WTC11 (cell line): ENCODE measurements around the gene THUMPD1. TPM values are rescaled to one million over a fixed set of nuclear protein-coding genes. Genes with fewer than 3 reads are reported as not detected.

ENCODE experiments used
- ATAC-seq: fragments of 200-7000 bp; cut with Tn5 transposase; 2 replicates; pipeline ENCODE4 v1.10.0; 2021; ENCODE audit warnings: mild to moderate bottlenecking, moderate library complexity
- CTCF ChIA-PET: fragments of 300-600 bp; sonication (Branson Sonifier 250); formaldehyde crosslinking; loops from one replicate; lab custom pipeline; 2021; ENCODE audit warnings: antibody characterized with exemption; lab: Charles Lee
- POLR2A ChIA-PET: fragments of 350-600 bp; sonication (Branson Sonifier 250); formaldehyde crosslinking; loops from one replicate; lab custom pipeline; 2021; ENCODE audit warnings: antibody characterized with exemption; lab: Charles Lee
- DNase-seq: peaks from one replicate; pipeline ENCODE4 v3.0.0; 2021; ENCODE audit warnings: low spot score
- H3K27ac Mint-ChIP-seq: 2 replicates; pipeline ENCODE4 v1.8.0; 2021; ENCODE audit warnings: mixed read lengths
- H3K27me3 Mint-ChIP-seq: 2 replicates; pipeline ENCODE4 v1.8.0; 2021; ENCODE audit warnings: low read depth, mild to moderate bottlenecking, moderate library complexity, mixed read lengths
- H3K36me3 Mint-ChIP-seq: 2 replicates; pipeline ENCODE4 v1.8.0; 2021; ENCODE audit warnings: mixed read lengths
- H3K4me1 Mint-ChIP-seq: 2 replicates; pipeline ENCODE4 v1.8.0; 2022; ENCODE audit warnings: mixed read lengths
- H3K4me3 Mint-ChIP-seq: 2 replicates; pipeline ENCODE4 v1.8.0; 2021; ENCODE audit warnings: mild to moderate bottlenecking, moderate library complexity, mixed read lengths
- H3K9me3 Mint-ChIP-seq: 2 replicates; pipeline ENCODE4 v1.8.0; 2021; ENCODE audit warnings: mixed read lengths
- ATF2 ChIP-seq: sonication (generic); formaldehyde crosslinking; IDR thresholded peaks from 2 replicates; pipeline ENCODE4 v1.8.1; 2022; ENCODE audit warnings: low read depth, missing genetic modification reagents, borderline replicate concordance
- CREM ChIP-seq: sonication (generic); formaldehyde crosslinking; IDR thresholded peaks from 2 replicates; pipeline ENCODE4 v1.8.1; 2022; ENCODE audit warnings: mild to moderate bottlenecking, missing genetic modification reagents, moderate library complexity
- E2F1 ChIP-seq: sonication (generic); formaldehyde crosslinking; IDR thresholded peaks from 2 replicates; pipeline ENCODE4 v1.8.0; 2022; ENCODE audit warnings: mild to moderate bottlenecking, missing genetic modification reagents
- GRHL2 ChIP-seq: fragments of 250-450 bp; sonication (Bioruptor Pico); IDR thresholded peaks from 2 replicates; pipeline ENCODE4 v1.8.0; 2022; ENCODE audit warnings: mild to moderate bottlenecking, moderate library complexity; ENCODE audit not compliant: insufficient replicate concordance, severe bottlenecking
- MLX ChIP-seq: sonication (generic); formaldehyde crosslinking; IDR thresholded peaks from 2 replicates; pipeline ENCODE4 v1.8.1; 2023; ENCODE audit warnings: mild to moderate bottlenecking, missing genetic modification reagents, moderate library complexity
- TCF7 ChIP-seq: sonication (generic); formaldehyde crosslinking; IDR thresholded peaks from 2 replicates; pipeline ENCODE4 v1.8.0; 2022; ENCODE audit warnings: mild to moderate bottlenecking, low read depth, missing genetic modification reagents, moderate library complexity
- TEAD1 ChIP-seq: sonication (generic); formaldehyde crosslinking; IDR thresholded peaks from 2 replicates; pipeline ENCODE4 v1.8.0; 2022; ENCODE audit warnings: mild to moderate bottlenecking, missing genetic modification reagents
- TEAD4 ChIP-seq: sonication (generic); formaldehyde crosslinking; IDR thresholded peaks from 2 replicates; pipeline ENCODE4 v1.8.0; 2022; ENCODE audit warnings: mild to moderate bottlenecking, missing genetic modification reagents
- TP53 ChIP-seq: sonication (generic); formaldehyde crosslinking; IDR thresholded peaks from 2 replicates; pipeline ENCODE4 v1.8.1; 2023; ENCODE audit warnings: mild to moderate bottlenecking, missing genetic modification reagents
- ZMAT4 ChIP-seq: fragments of 250-450 bp; sonication (Bioruptor Pico); IDR thresholded peaks from 2 replicates; pipeline ENCODE4 v1.9.0; 2021; ENCODE audit warnings: mild to moderate bottlenecking
- ZNF121 ChIP-seq: sonication (generic); formaldehyde crosslinking; IDR thresholded peaks from 2 replicates; pipeline ENCODE4 v1.8.0; 2023; ENCODE audit warnings: missing genetic modification reagents
- ZNF416 ChIP-seq: fragments of 250-450 bp; sonication (Bioruptor Pico); IDR thresholded peaks from 2 replicates; pipeline ENCODE4 v1.9.0; 2021; ENCODE audit warnings: mild to moderate bottlenecking, inconsistent platforms
- ZSCAN18 ChIP-seq: fragments of 250-450 bp; sonication (Bioruptor Pico); IDR thresholded peaks from 2 replicates; pipeline ENCODE4 v2.1.2; 2022; ENCODE audit warnings: mild to moderate bottlenecking, moderate library complexity
- total RNA-seq: library from RNA; stranded (reverse); gene quantifications from 3 replicates; pipeline ENCODE4 v1.2.3, GENCODE V29; 2021
- TF ChIP-seq, protein P1 (sequence below): fragments of 250-450 bp; sonication (Bioruptor Pico); conservative IDR thresholded peaks from 2 replicates; pipeline ENCODE4 v1.9.0; 2021; ENCODE audit warnings: mild to moderate bottlenecking
- TF ChIP-seq, protein P2 (sequence below): sonication (generic); formaldehyde crosslinking; IDR thresholded peaks from 2 replicates; pipeline ENCODE4 v1.8.1; 2023; ENCODE audit warnings: mild to moderate bottlenecking, missing genetic modification reagents, moderate library complexity
- TF ChIP-seq, protein P3 (sequence below): fragments of 250-450 bp; sonication (Bioruptor Pico); IDR thresholded peaks from 2 replicates; pipeline ENCODE4 v1.9.0; 2021; ENCODE audit warnings: mild to moderate bottlenecking
- TF ChIP-seq, protein P4 (sequence below): sonication (generic); formaldehyde crosslinking; IDR thresholded peaks from 2 replicates; pipeline ENCODE4 v1.8.0; 2022; ENCODE audit warnings: mild to moderate bottlenecking, missing genetic modification reagents

THUMPD1 gene
- total RNA-seq, 1 experiment from 2014 or later: 48.5 TPM

GRCh38 chr16:20729141-20729540 is 12.5 kb downstream of the THUMPD1 start:
- ATAC-seq (no peak), DNase-seq (no peak)
- peaks cover 3% of the 10 kb centered on the region; the same call in 1 of the 2 replicates for H3K27me3 Mint-ChIP-seq
- ChIA-PET CTCF (no interaction called here), POLR2A (no interaction called here)
- H3K27ac Mint-ChIP-seq: no peak overlapping the region; the same call in 1 of the 2 replicates
- no peaks in the 10 kb centered on the region for H3K36me3 Mint-ChIP-seq
- TF ChIP-seq MLX (CRISPR knock-in tag): no peak
- no peak for TF ChIP-seq ATF2 (CRISPR knock-in tag)
- TF ChIP-seq TEAD1 (CRISPR knock-in tag): no peak
- TF ChIP-seq, protein P1, sequence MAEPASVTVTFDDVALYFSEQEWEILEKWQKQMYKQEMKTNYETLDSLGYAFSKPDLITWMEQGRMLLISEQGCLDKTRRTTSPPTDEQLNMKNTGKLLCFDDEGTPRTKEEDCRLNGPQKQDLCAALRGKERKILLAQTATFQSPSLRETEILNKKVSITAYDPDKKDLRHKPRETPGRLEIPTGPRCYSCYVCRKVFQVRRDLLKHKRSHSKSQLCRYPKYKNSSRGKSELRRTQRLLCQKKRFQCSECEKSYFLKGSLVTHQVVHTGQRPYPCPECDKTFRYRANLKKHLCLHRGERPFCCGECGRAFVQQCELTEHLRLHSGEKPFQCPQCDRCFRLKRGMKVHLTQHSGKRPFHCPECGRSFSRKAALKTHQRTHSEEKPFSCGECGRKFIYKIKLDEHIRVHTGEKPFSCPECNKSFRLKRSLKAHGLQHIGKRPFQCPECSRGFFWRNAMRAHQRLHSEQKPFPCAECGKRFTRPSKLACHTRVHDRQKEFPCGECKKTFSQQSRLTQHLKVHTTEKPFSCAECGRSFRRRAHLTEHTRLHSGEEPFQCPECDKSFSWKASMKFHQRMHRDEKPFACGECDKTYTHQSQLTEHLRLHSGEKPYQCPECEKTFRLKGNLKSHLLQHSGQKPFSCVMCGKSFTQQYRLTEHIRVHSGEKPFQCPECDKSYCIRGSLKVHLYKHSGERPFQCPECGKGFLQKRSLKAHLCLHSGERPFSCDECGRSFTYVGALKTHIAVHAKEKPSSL (CRISPR knock-in tag): no peak
- no peak for TF ChIP-seq CREM (CRISPR knock-in tag)
- TF ChIP-seq, protein P2, sequence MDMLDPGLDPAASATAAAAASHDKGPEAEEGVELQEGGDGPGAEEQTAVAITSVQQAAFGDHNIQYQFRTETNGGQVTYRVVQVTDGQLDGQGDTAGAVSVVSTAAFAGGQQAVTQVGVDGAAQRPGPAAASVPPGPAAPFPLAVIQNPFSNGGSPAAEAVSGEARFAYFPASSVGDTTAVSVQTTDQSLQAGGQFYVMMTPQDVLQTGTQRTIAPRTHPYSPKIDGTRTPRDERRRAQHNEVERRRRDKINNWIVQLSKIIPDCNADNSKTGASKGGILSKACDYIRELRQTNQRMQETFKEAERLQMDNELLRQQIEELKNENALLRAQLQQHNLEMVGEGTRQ (CRISPR knock-in tag): no peak
- no peak for TF ChIP-seq ZNF416
- TF ChIP-seq GRHL2 (CRISPR knock-in tag): no peak
- no peak for TF ChIP-seq TEAD4 (CRISPR knock-in tag)
- no peaks in the 10 kb centered on the region for H3K9me3 Mint-ChIP-seq
- H3K4me3 Mint-ChIP-seq: no peak overlapping the region
- no peaks in the 10 kb centered on the region for H3K4me1 Mint-ChIP-seq

- DNase-seq: no peak
- Mint-ChIP-seq H3K27me3 (peaks cover 3% of the 10 kb centered on the region; the same call in 1 of the 2 replicates), H3K4me1 (no peaks in the 10 kb centered on the region), H3K9me3 (no peaks in the 10 kb centered on the region), H3K27ac (no peak overlapping the region), H3K36me3 (no peaks in the 10 kb centered on the region), H3K4me3 (no peak overlapping the region)
- POLR2A ChIA-PET: interaction anchor here (0.8 kb wide), 1 partner anchor 79 kb away, joined by 7 read pairs; the partner anchor contains the start of genes ERI2 and REXO5
- no peak for ATAC-seq
- CTCF ChIA-PET: no interaction called here
- TF ChIP-seq TCF7 (CRISPR knock-in tag): no peak
- no peak for TF ChIP-seq TP53 (CRISPR knock-in tag)
- TF ChIP-seq ZSCAN18 (CRISPR knock-in tag): no peak
- no peak for TF ChIP-seq ZMAT4 (CRISPR knock-in tag)
- TF ChIP-seq, protein P3, sequence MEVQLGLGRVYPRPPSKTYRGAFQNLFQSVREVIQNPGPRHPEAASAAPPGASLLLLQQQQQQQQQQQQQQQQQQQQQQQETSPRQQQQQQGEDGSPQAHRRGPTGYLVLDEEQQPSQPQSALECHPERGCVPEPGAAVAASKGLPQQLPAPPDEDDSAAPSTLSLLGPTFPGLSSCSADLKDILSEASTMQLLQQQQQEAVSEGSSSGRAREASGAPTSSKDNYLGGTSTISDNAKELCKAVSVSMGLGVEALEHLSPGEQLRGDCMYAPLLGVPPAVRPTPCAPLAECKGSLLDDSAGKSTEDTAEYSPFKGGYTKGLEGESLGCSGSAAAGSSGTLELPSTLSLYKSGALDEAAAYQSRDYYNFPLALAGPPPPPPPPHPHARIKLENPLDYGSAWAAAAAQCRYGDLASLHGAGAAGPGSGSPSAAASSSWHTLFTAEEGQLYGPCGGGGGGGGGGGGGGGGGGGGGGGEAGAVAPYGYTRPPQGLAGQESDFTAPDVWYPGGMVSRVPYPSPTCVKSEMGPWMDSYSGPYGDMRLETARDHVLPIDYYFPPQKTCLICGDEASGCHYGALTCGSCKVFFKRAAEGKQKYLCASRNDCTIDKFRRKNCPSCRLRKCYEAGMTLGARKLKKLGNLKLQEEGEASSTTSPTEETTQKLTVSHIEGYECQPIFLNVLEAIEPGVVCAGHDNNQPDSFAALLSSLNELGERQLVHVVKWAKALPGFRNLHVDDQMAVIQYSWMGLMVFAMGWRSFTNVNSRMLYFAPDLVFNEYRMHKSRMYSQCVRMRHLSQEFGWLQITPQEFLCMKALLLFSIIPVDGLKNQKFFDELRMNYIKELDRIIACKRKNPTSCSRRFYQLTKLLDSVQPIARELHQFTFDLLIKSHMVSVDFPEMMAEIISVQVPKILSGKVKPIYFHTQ: no peak
- no peak for TF ChIP-seq E2F1 (CRISPR knock-in tag)
- TF ChIP-seq MLX (CRISPR knock-in tag): no peak
- no peak for TF ChIP-seq ZNF121 (CRISPR knock-in tag)
- TF ChIP-seq, protein P1 (CRISPR knock-in tag): no peak
- TF ChIP-seq, protein P4, sequence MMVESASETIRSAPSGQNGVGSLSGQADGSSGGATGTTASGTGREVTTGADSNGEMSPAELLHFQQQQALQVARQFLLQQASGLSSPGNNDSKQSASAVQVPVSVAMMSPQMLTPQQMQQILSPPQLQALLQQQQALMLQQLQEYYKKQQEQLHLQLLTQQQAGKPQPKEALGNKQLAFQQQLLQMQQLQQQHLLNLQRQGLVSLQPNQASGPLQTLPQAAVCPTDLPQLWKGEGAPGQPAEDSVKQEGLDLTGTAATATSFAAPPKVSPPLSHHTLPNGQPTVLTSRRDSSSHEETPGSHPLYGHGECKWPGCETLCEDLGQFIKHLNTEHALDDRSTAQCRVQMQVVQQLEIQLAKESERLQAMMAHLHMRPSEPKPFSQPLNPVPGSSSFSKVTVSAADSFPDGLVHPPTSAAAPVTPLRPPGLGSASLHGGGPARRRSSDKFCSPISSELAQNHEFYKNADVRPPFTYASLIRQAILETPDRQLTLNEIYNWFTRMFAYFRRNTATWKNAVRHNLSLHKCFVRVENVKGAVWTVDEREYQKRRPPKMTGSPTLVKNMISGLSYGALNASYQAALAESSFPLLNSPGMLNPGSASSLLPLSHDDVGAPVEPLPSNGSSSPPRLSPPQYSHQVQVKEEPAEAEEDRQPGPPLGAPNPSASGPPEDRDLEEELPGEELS: no peak
Measured at GRCh38 chr16:20727181-20727580, 14.4 kb downstream of the THUMPD1 start.
